A673 (cell line): Measurements from ENCODE around the gene CROCC2.

Source experiments
- EZH2 ChIP-seq: fragments of 200-600 bp; sonication (generic); IDR thresholded peaks from 2 replicates; pipeline ENCODE4 v1.6.1; 2017; ENCODE audit warnings: borderline replicate concordance, low read depth, mild to moderate bottlenecking, mixed read lengths, antibody characterized with exemption, low read length; ENCODE audit not compliant: poor library complexity, severe bottlenecking
- TF ChIP-seq, protein P1 (sequence below): fragments of 300-800, 200-600 bp; sonication (generic); conservative IDR thresholded peaks from 2 replicates; pipeline ENCODE4 v1.5.1; 2017; ENCODE audit warnings: low read depth, mild to moderate bottlenecking, antibody characterized with exemption, low read length, moderate library complexity, mixed read lengths

- TF ChIP-seq, protein P1, sequence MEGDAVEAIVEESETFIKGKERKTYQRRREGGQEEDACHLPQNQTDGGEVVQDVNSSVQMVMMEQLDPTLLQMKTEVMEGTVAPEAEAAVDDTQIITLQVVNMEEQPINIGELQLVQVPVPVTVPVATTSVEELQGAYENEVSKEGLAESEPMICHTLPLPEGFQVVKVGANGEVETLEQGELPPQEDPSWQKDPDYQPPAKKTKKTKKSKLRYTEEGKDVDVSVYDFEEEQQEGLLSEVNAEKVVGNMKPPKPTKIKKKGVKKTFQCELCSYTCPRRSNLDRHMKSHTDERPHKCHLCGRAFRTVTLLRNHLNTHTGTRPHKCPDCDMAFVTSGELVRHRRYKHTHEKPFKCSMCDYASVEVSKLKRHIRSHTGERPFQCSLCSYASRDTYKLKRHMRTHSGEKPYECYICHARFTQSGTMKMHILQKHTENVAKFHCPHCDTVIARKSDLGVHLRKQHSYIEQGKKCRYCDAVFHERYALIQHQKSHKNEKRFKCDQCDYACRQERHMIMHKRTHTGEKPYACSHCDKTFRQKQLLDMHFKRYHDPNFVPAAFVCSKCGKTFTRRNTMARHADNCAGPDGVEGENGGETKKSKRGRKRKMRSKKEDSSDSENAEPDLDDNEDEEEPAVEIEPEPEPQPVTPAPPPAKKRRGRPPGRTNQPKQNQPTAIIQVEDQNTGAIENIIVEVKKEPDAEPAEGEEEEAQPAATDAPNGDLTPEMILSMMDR = no peak
- no peak for TF ChIP-seq EZH2
These were observed 112.1 kb downstream of the CROCC2 start for GRCh38 chr2:241018051-241018891.
